GM19035 (cell line): ENCODE results near the gene SQSTM1.
"Not testable (repeated sequence)": the region's sequence is repeated elsewhere in the genome, so short reads cannot be mapped to it uniquely, and the experiment has no call there.

ENCODE experiments used
- ATAC-seq: cut with Tn5 transposase; IDR thresholded peaks from one replicate; pipeline ENCODE4 v1.9.1; 2021; ENCODE audit not compliant: unreplicated experiment

Gene SQSTM1

GRCh38 chr5:179841621-179842020, 20.9 kb downstream of the SQSTM1 start:
- no peak for ATAC-seq

GRCh38 chr5:179852993-179853547, 32.4 kb downstream of the SQSTM1 start:
- peak; percentile 72 for ATAC-seq

- no peak for ATAC-seq
Measured at GRCh38 chr5:179854356-179854755, 33.7 kb downstream of the SQSTM1 start.

- peak; percentile 43 for ATAC-seq
Measured at GRCh38 chr5:179858241-179858585, 37.5 kb downstream of the SQSTM1 start.

- peak; percentile 97 for ATAC-seq
Measured at GRCh38 chr5:179858586-179859427, 38.1 kb downstream of the SQSTM1 start, which contains the start of gene MRNIP. Gene MRNIP, minus strand, starts transcription at chr5:179858817. Its CDS starts 21 bp downstream, at chr5:179858796.

GRCh38 chr5:179860301-179860700, 39.6 kb downstream of the SQSTM1 start:
- no peak for ATAC-seq

- ATAC-seq = no peak
Measured at GRCh38 chr5:179862296-179862695, 41.6 kb downstream of the SQSTM1 start.

GRCh38 chr5:179862891-179863290, 42.2 kb downstream of the SQSTM1 start:
- ATAC-seq = no peak

- ATAC-seq = no peak
Measured at GRCh38 chr5:179863449-179864085, 42.9 kb downstream of the SQSTM1 start.

GRCh38 chr5:179864686-179865085, 44.0 kb downstream of the SQSTM1 start:
- ATAC-seq = no peak

GRCh38 chr5:179865491-179866240, 45.0 kb downstream of the SQSTM1 start:
- ATAC-seq = no peak

- ATAC-seq = no peak
Measured at GRCh38 chr5:179866241-179867078, 45.8 kb downstream of the SQSTM1 start.

- ATAC-seq = no peak
Measured at GRCh38 chr5:179867079-179867465, 46.4 kb downstream of the SQSTM1 start.

- ATAC-seq = no peak
Measured at GRCh38 chr5:179867476-179867875, 46.8 kb downstream of the SQSTM1 start.

GRCh38 chr5:179868541-179868940, 47.8 kb downstream of the SQSTM1 start:
- ATAC-seq = no peak

GRCh38 chr5:179869101-179869500, 48.4 kb downstream of the SQSTM1 start:
- no peak for ATAC-seq

- ATAC-seq = no peak
Measured at GRCh38 chr5:179869641-179870402, 49.1 kb downstream of the SQSTM1 start.

GRCh38 chr5:179870403-179870903, 49.7 kb downstream of the SQSTM1 start:
- no peak for ATAC-seq

GRCh38 chr5:179870952-179871351, 50.2 kb downstream of the SQSTM1 start:
- no peak for ATAC-seq

GRCh38 chr5:179871533-179871932, 50.8 kb downstream of the SQSTM1 start:
- ATAC-seq = not testable (repeated sequence)
